AG04449 (cell line): Measurements from ENCODE around the gene LEP.

Source experiments
- CTCF ChIA-PET: fragments of 350-600 bp; formaldehyde crosslinking; extraction: SDS; loops from one replicate; lab custom pipeline; 2021; ENCODE audit warnings: antibody characterized with exemption; lab: Yijun Ruan, JAX
- POLR2A ChIA-PET: fragments of 400-600, 350-600 bp; formaldehyde crosslinking; extraction: SDS; loops from one replicate; lab custom pipeline; 2020; ENCODE audit warnings: antibody characterized with exemption, inconsistent platforms; lab: Yijun Ruan, JAX
- DNase-seq: peaks from one replicate; pipeline ENCODE4 v3.0.0-alpha.2; 2010; ENCODE audit warnings: low read depth, low spot score
- H3K4me3 ChIP-seq: 2 replicates; pipeline ENCODE4 v1.5.1; 2011; ENCODE audit warnings: low read depth, mild to moderate bottlenecking, control low read depth, low read length
- CTCF ChIP-seq: IDR thresholded peaks from one replicate; pipeline ENCODE4 v1.5.1; 2011; ENCODE audit warnings: mild to moderate bottlenecking, moderate library complexity, low read length, control low read depth, inconsistent platforms; ENCODE audit not compliant: insufficient read depth; ENCODE audit errors: missing control alignments

LEP gene

GRCh38 chr7:128255271-128255670 lies 14.2 kb downstream of the LEP start:
- ChIA-PET CTCF (interaction anchor here (1.3 kb wide), 1 partner anchor 12 kb away, joined by 4 read pairs; no protein-coding TSS in a partner anchor), POLR2A (no interaction called here)
- no peak for DNase-seq
- H3K4me3 ChIP-seq: no peak overlapping the region
- no peak for TF ChIP-seq CTCF

- ChIA-PET POLR2A (no interaction called here), CTCF (no interaction called here)
- DNase-seq: no peak
- H3K4me3 ChIP-seq: no peak overlapping the region
- no peak for TF ChIP-seq CTCF
These were observed 16.4 kb downstream of the LEP start for GRCh38 chr7:128257458-128257857.

GRCh38 chr7:128259131-128260061 lies 18.3 kb downstream of the LEP start:
- no peak for DNase-seq
- no peak overlapping the region for H3K4me3 ChIP-seq
- ChIA-PET CTCF (no interaction called here), POLR2A (no interaction called here)
- no peak for TF ChIP-seq CTCF

- DNase-seq: no peak
- ChIA-PET CTCF (no interaction called here), POLR2A (no interaction called here)
- no peak for TF ChIP-seq CTCF
- no peak overlapping the region for H3K4me3 ChIP-seq
These were observed 19.2 kb downstream of the LEP start for GRCh38 chr7:128260069-128260795.

GRCh38 chr7:128262273-128263028 lies 21.4 kb downstream of the LEP start:
- ChIA-PET CTCF (interaction anchor here (0.7 kb wide), 1 partner anchor 319 kb away, joined by 3 read pairs; no protein-coding TSS in a partner anchor), POLR2A (no interaction called here)
- DNase-seq: no peak

More at GRCh38 chr7:128262273-128263028, 21.4 kb downstream of the LEP start:
- no peak for TF ChIP-seq CTCF
- no peak overlapping the region for H3K4me3 ChIP-seq
